ENCODE results near the gene TJP3.

Gene TJP3

DNA sequence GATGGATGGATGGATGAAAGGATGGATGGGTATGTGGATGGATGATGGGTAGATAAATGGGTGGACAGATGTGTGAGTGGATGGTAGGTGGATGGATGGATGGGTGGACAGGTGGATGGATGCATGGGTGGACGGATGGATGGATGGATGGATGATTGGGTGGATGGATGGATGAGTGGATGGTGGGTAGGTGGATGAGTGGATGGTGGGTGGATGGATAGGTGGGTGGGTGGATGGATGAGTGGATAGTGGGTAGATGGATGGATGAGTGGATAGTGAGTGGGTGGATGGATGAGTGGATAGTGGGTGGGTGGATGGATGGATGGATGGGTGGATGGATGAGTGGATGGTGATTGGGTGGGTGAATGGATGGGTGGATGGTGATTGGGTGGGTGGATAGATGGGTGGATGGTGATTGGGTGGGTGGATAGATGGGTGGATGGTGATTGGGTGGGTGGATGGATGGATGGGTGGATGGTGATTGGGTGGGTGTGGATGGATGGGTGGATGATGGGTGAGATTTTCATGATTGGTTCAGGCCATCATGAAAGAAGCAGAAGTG, 68.4 kb downstream of the TJP3 start:
- Histone ChIP-seq H2AFZ (ENCODE audit: low read length) (no peak overlapping the region), H4K20me1 (ENCODE audit: insufficient read depth, low read length) (no peaks in the 10 kb centered on the region), H3K4me2 (ENCODE audit: low read depth, low read length) (no peak overlapping the region), H3K9me3 (replicated peaks; ENCODE audit: insufficient read depth, low read length) (no peaks in the 10 kb centered on the region), H3K27me3 (replicated peaks; ENCODE audit: insufficient read depth, low read length) (peaks cover 50% of the 10 kb centered on the region), H3K79me2 (ENCODE audit: low read length) (no peaks in the 10 kb centered on the region), H3K9ac (ENCODE audit: low read length) (no peak overlapping the region), H3K36me3 (replicated peaks; ENCODE audit: insufficient read depth, low read length) (no peaks in the 10 kb centered on the region), H3F3A (ENCODE audit: insufficient read depth, low read length) (no peaks in the 10 kb centered on the region), H3K27ac (ENCODE audit: low read length) (no peak overlapping the region), H3K9me2 (replicated peaks; ENCODE audit: insufficient read depth, low read length) (no peaks in the 10 kb centered on the region), H3K4me3 (ENCODE audit: low read length) (no peak overlapping the region), H3K4me1 (ENCODE audit: low read length) (no peaks in the 10 kb centered on the region)
- no peak for DNase-seq
- no peak for TF ChIP-seq EZH2 (optimal IDR thresholded peaks at IDR 0.05; ENCODE audit: low read depth, low read length)
- TF ChIP-seq CTCF (IDR thresholded peaks at IDR 0.05; ENCODE audit: low read length) = no peak
- TF ChIP-seq EZH2phosphoT487 (IDR thresholded peaks at IDR 0.05; ENCODE audit: low read length) = no peak

DNA sequence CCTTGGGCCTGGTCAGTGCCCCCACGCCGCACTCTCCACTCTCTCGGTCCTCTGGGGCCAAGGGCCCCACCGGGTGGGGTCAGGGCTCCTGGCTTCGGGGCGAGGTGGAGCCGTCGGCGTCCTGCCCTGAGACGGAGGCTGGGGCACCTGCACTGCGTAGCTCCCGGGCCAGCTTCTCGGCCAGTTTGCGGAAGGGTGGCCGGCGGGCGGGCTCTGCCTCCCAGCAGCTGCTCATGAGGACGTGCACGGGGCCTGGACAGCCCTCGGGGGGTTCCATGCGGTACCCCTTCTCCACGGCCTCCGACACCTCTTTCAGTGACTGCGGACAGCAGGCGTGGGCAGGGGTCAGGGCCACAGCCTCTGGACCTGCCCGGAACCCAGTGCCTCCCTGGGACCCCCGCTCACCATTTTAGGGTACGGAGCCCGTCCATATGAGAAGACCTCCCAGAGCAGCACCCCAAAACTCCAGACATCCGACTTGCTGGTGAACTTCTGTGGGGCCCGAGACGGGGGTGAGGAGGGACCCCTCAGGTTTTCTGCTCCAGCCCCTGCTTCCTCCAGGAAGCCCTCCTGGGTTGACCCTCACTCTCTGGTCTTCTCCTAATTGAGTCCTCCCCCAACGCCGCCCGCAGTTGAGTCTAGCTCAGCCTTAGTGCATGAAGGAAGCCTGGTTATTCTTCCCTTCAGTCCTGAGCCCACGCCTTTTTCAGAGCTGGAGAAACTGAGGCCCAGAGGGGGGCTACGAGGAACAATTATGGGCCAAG, 70.1 kb downstream of the TJP3 start:
- H3K9me2 ChIP-seq (replicated peaks; ENCODE audit: insufficient read depth, low read length) = no peaks in the 10 kb centered on the region
- no peaks in the 10 kb centered on the region for H3K9me3 ChIP-seq (replicated peaks; ENCODE audit: insufficient read depth, low read length)
- H3K27me3 ChIP-seq (replicated peaks; ENCODE audit: insufficient read depth, low read length) = peaks cover 51% of the 10 kb centered on the region
- TF ChIP-seq CTCF (IDR thresholded peaks at IDR 0.05; ENCODE audit: low read length) (no peak), EZH2 (optimal IDR thresholded peaks at IDR 0.05; ENCODE audit: low read depth, low read length) (no peak)
- no peaks in the 10 kb centered on the region for H3F3A ChIP-seq (ENCODE audit: insufficient read depth, low read length)
- no peaks in the 10 kb centered on the region for H3K4me1 ChIP-seq (ENCODE audit: low read length)
- H3K27ac ChIP-seq (ENCODE audit: low read length) = no peak overlapping the region
- no peaks in the 10 kb centered on the region for H3K79me2 ChIP-seq (ENCODE audit: low read length)
- H2AFZ ChIP-seq (ENCODE audit: low read length) = no peak overlapping the region
- no peak overlapping the region for H3K4me3 ChIP-seq (ENCODE audit: low read length)
- H3K4me2 ChIP-seq (ENCODE audit: low read depth, low read length) = no peak overlapping the region
- DNase-seq = no peak
- no peaks in the 10 kb centered on the region for H3K36me3 ChIP-seq (replicated peaks; ENCODE audit: insufficient read depth, low read length)
- no peaks in the 10 kb centered on the region for H4K20me1 ChIP-seq (ENCODE audit: insufficient read depth, low read length)
- no peak overlapping the region for H3K9ac ChIP-seq (ENCODE audit: low read length)

DNA sequence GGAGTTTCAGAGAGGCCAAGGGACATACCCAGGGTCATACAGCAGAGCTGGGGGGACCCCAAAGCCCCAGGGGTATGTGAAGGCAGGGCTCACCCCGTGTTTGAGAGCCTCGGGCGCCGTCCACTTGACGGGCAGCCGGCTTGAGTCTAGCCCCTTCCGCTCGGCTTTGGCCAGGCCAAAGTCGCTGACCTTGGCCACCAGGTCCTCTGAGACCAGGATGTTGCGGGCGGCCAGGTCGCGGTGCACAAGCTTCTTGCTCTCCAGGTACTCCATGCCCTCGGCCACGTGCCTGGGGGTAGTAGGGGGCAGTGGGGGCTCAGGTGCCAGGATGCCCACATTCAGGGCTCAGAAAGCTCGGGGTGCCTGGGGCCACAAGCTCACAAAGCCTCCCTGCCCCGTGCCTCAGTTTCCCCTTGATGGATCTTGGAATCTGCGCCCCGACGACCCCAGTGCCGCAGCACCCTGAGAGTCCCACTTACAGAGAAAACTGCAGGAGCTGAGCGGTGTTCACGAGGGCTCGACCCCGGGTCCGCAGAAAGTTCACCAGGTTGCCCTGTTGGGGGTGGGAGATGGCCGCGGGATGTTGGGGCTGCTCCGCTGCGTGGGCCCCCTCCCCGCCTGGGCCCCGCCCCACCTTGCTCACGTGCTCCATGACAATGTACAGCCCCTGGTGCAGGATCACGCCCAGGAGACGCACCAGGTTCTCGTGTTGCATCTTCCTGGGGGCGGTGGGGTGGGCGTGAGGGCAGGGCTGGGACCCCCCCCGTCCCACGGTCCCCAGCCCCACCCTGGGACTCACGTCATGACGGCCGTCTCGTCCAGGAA, 70.9 kb downstream of the TJP3 start:
- DNase-seq = no peak

More for the DNA sequence above, 70.9 kb downstream of the TJP3 start:
- TF ChIP-seq CTCF (IDR thresholded peaks at IDR 0.05; ENCODE audit: low read length) (no peak), EZH2 (optimal IDR thresholded peaks at IDR 0.05; ENCODE audit: low read depth, low read length) (no peak), EZH2phosphoT487 (IDR thresholded peaks at IDR 0.05; ENCODE audit: low read length) (no peak)
- Histone ChIP-seq H3K36me3 (replicated peaks; ENCODE audit: insufficient read depth, low read length) (no peaks in the 10 kb centered on the region), H2AFZ (ENCODE audit: low read length) (no peak overlapping the region), H3K9ac (ENCODE audit: low read length) (no peak overlapping the region), H4K20me1 (ENCODE audit: insufficient read depth, low read length) (no peaks in the 10 kb centered on the region), H3K4me1 (ENCODE audit: low read length) (no peaks in the 10 kb centered on the region), H3K4me2 (ENCODE audit: low read depth, low read length) (no peak overlapping the region), H3K79me2 (ENCODE audit: low read length) (no peaks in the 10 kb centered on the region), H3K4me3 (ENCODE audit: low read length) (no peak overlapping the region), H3K9me2 (replicated peaks; ENCODE audit: insufficient read depth, low read length) (no peaks in the 10 kb centered on the region), H3K27ac (ENCODE audit: low read length) (no peak overlapping the region), H3F3A (ENCODE audit: insufficient read depth, low read length) (no peaks in the 10 kb centered on the region), H3K9me3 (replicated peaks; ENCODE audit: insufficient read depth, low read length) (no peaks in the 10 kb centered on the region), H3K27me3 (replicated peaks; ENCODE audit: insufficient read depth, low read length) (peaks cover 49% of the 10 kb centered on the region)
